Measurements from ENCODE around the gene GPR78. TPM values are rescaled to one million over a fixed set of nuclear protein-coding genes. Genes with fewer than 3 reads are reported as not detected.
A peak's percentile ranks its signal among the peaks of the same experiment; 100 is the strongest.

The GPR78 gene
- total RNA-seq, 4 donors from 2014 or later = not detected

- TF ChIP-seq POLR2A (IDR thresholded peaks at IDR 0.05) (no peak), POLR2AphosphoS5 (IDR thresholded peaks at IDR 0.05) (no peak), CTCF (IDR thresholded peaks at IDR 0.05) (no peak), EP300 (IDR thresholded peaks at IDR 0.05) (no peak)
- H3K4me1 ChIP-seq = peaks cover 4% of the 10 kb centered on the region
- no peak overlapping the region for H3K4me3 ChIP-seq
- H3K36me3 ChIP-seq = no peaks in the 10 kb centered on the region
- H3K27me3 ChIP-seq = peaks cover 17% of the 10 kb centered on the region
- no peak overlapping the region for H3K27ac ChIP-seq
- WGBS = 83% methylated on average over 21 of the region's 22 CpGs
- no peaks in the 10 kb centered on the region for H3K9me3 ChIP-seq
- no peak for DNase-seq (ENCODE audit: low spot score in 2 of 2)
These were observed 23.7 kb downstream of the GPR78 start for GRCh38 chr4:8603931-8604330.

GRCh38 chr4:8605289-8605688 is 25.1 kb downstream of the GPR78 start:
- WGBS = 93% methylated on average over 1 of the region's 1 CpG
- Histone ChIP-seq H3K4me1 (peaks cover 4% of the 10 kb centered on the region), H3K9me3 (no peaks in the 10 kb centered on the region), H3K4me3 (no peak overlapping the region), H3K27ac (no peak overlapping the region), H3K27me3 (peaks cover 17% of the 10 kb centered on the region), H3K36me3 (no peaks in the 10 kb centered on the region)
- TF ChIP-seq POLR2A (IDR thresholded peaks at IDR 0.05) (no peak), EP300 (IDR thresholded peaks at IDR 0.05) (no peak), POLR2AphosphoS5 (IDR thresholded peaks at IDR 0.05) (no peak), CTCF (IDR thresholded peaks at IDR 0.05) (no peak)
- DNase-seq (ENCODE audit: low spot score in 2 of 2) = no peak

GRCh38 chr4:8606476-8606875 is 26.3 kb downstream of the GPR78 start:
- Histone ChIP-seq H3K36me3 (no peaks in the 10 kb centered on the region), H3K9me3 (no peaks in the 10 kb centered on the region), H3K27ac (no peak overlapping the region), H3K4me3 (no peak overlapping the region), H3K4me1 (peaks cover 4% of the 10 kb centered on the region), H3K27me3 (peaks cover 17% of the 10 kb centered on the region)
- 79% methylated on average over 24 of the region's 26 CpGs for WGBS
- DNase-seq (ENCODE audit: low spot score in 2 of 2) = no peak
- TF ChIP-seq POLR2AphosphoS5 (IDR thresholded peaks at IDR 0.05) (no peak), EP300 (IDR thresholded peaks at IDR 0.05) (no peak), CTCF (IDR thresholded peaks at IDR 0.05) (no peak), POLR2A (IDR thresholded peaks at IDR 0.05) (no peak)

GRCh38 chr4:8606966-8607365 is 26.8 kb downstream of the GPR78 start:
- no peak for TF ChIP-seq POLR2AphosphoS5 (IDR thresholded peaks at IDR 0.05)
- TF ChIP-seq POLR2A (IDR thresholded peaks at IDR 0.05) = no peak
- no peak for TF ChIP-seq CTCF (IDR thresholded peaks at IDR 0.05)
- TF ChIP-seq EP300 (IDR thresholded peaks at IDR 0.05) = no peak
- no peak overlapping the region for H3K27ac ChIP-seq

GRCh38 chr4:8607603-8608481 is 27.6 kb downstream of the GPR78 start:
- WGBS = 17% methylated on average over 37 of the region's 42 CpGs
- H3K27me3 ChIP-seq = peaks cover 14% of the 10 kb centered on the region
- H3K9me3 ChIP-seq = no peaks in the 10 kb centered on the region
- DNase-seq (ENCODE audit: low spot score in 2 of 2) = no peak
- peaks cover 4% of the 10 kb centered on the region for H3K4me1 ChIP-seq
- no peak overlapping the region for H3K27ac ChIP-seq
- H3K4me3 ChIP-seq = no peak overlapping the region
- no peaks in the 10 kb centered on the region for H3K36me3 ChIP-seq
- TF ChIP-seq CTCF (IDR thresholded peaks at IDR 0.05) = peak; percentile 46 to 97
- TF ChIP-seq POLR2AphosphoS5 (IDR thresholded peaks at IDR 0.05) = no peak
- TF ChIP-seq EP300 (IDR thresholded peaks at IDR 0.05) = no peak
- no peak for TF ChIP-seq POLR2A (IDR thresholded peaks at IDR 0.05)

More at GRCh38 chr4:8606966-8607365, 26.8 kb downstream of the GPR78 start:
- H3K27me3 ChIP-seq = peaks cover 14% of the 10 kb centered on the region
- no peaks in the 10 kb centered on the region for H3K36me3 ChIP-seq
- no peak overlapping the region for H3K4me3 ChIP-seq
- no peak for DNase-seq (ENCODE audit: low spot score in 2 of 2)
- H3K4me1 ChIP-seq = peaks cover 4% of the 10 kb centered on the region
- no peaks in the 10 kb centered on the region for H3K9me3 ChIP-seq
- WGBS = 71% methylated on average over 6 of the region's 10 CpGs

All from suprapubic skin (tissue), 4 donors.